ENCODE data around the gene AKR7A2. TPM values are rescaled to one million over a fixed set of nuclear protein-coding genes. Genes with fewer than 3 reads are reported as not detected.

Gene AKR7A2
- total RNA-seq, 1 donor from 2014 or later: 53.7 TPM

DNA sequence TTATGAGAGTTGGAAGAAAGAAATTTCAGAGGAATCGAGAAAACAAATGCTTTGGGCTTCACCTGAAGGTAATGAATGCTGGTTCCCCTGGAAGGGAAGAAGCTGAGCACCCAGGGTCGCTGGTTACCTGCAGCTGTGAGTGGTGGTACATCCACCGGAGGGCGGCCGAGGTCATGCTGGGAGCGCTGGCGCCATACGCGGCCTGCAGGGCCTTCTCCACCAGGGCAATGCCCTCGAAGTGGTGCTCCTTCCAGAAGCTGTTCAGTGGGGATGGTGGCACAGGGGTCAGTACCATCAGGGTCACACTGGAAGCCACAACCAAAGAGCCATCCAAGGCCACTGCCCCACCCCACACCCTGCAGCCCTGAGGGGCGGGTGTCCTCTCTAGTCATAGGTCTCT is 43.5 kb downstream of the AKR7A2 start:
- H3K27ac Mint-ChIP-seq: no peak overlapping the region
- H3K27me3 Mint-ChIP-seq (ENCODE audit: low read depth): no peaks in the 10 kb centered on the region
- no peak overlapping the region for H3K4me3 Mint-ChIP-seq
- no peak for DNase-seq (ENCODE audit: low spot score in 2 of 2, unreplicated experiment in 2 of 2)
- TF ChIP-seq, protein P1, sequence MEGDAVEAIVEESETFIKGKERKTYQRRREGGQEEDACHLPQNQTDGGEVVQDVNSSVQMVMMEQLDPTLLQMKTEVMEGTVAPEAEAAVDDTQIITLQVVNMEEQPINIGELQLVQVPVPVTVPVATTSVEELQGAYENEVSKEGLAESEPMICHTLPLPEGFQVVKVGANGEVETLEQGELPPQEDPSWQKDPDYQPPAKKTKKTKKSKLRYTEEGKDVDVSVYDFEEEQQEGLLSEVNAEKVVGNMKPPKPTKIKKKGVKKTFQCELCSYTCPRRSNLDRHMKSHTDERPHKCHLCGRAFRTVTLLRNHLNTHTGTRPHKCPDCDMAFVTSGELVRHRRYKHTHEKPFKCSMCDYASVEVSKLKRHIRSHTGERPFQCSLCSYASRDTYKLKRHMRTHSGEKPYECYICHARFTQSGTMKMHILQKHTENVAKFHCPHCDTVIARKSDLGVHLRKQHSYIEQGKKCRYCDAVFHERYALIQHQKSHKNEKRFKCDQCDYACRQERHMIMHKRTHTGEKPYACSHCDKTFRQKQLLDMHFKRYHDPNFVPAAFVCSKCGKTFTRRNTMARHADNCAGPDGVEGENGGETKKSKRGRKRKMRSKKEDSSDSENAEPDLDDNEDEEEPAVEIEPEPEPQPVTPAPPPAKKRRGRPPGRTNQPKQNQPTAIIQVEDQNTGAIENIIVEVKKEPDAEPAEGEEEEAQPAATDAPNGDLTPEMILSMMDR (IDR thresholded peaks at IDR 0.05; ENCODE audit: unreplicated experiment): no peak
- H3K4me1 Mint-ChIP-seq: no peaks in the 10 kb centered on the region
- no peaks in the 10 kb centered on the region for H3K9me3 Mint-ChIP-seq
- H3K36me3 Mint-ChIP-seq: peaks cover 5% of the 10 kb centered on the region

DNA sequence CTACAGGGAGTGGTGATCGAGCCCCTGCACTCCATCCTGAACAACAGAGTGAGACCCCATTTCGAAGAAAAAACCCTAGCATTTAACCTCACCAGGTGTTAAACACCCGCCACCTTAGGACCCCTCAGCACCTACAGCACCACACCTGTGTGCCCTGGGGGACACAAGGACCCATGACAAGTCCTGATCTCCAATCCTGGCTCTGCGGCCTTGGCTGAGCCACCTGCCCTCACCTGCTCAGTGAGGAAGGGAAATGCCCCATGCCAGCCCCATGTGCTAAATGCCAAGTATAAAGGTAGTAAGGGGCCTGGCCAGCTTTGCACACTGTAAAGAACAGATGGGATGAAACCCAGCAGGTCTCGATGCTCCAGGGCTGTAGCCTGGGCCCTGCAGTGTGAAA is 49.2 kb downstream of the AKR7A2 start:
- TF ChIP-seq, protein P1 (IDR thresholded peaks at IDR 0.05; ENCODE audit: unreplicated experiment): no peak
- Mint-ChIP-seq H3K4me1 (no peaks in the 10 kb centered on the region), H3K9me3 (no peaks in the 10 kb centered on the region), H3K27ac (no peak overlapping the region), H3K36me3 (peaks cover 7% of the 10 kb centered on the region), H3K27me3 (ENCODE audit: low read depth) (no peaks in the 10 kb centered on the region), H3K4me3 (no peak overlapping the region)
- no peak for DNase-seq (ENCODE audit: low spot score in 2 of 2, unreplicated experiment in 2 of 2)

- Mint-ChIP-seq H3K4me3 (no peak overlapping the region), H3K9me3 (no peaks in the 10 kb centered on the region), H3K27me3 (ENCODE audit: low read depth) (no peaks in the 10 kb centered on the region), H3K36me3 (peaks cover 10% of the 10 kb centered on the region), H3K4me1 (no peaks in the 10 kb centered on the region), H3K27ac (no peak overlapping the region)
- DNase-seq (ENCODE audit: low spot score in 2 of 2, unreplicated experiment in 2 of 2): no peak
- TF ChIP-seq, protein P1 (IDR thresholded peaks at IDR 0.05; ENCODE audit: unreplicated experiment): no peak
These were observed 49.9 kb downstream of the AKR7A2 start for GRCh38 chr1:19262047-19262446.

DNA sequence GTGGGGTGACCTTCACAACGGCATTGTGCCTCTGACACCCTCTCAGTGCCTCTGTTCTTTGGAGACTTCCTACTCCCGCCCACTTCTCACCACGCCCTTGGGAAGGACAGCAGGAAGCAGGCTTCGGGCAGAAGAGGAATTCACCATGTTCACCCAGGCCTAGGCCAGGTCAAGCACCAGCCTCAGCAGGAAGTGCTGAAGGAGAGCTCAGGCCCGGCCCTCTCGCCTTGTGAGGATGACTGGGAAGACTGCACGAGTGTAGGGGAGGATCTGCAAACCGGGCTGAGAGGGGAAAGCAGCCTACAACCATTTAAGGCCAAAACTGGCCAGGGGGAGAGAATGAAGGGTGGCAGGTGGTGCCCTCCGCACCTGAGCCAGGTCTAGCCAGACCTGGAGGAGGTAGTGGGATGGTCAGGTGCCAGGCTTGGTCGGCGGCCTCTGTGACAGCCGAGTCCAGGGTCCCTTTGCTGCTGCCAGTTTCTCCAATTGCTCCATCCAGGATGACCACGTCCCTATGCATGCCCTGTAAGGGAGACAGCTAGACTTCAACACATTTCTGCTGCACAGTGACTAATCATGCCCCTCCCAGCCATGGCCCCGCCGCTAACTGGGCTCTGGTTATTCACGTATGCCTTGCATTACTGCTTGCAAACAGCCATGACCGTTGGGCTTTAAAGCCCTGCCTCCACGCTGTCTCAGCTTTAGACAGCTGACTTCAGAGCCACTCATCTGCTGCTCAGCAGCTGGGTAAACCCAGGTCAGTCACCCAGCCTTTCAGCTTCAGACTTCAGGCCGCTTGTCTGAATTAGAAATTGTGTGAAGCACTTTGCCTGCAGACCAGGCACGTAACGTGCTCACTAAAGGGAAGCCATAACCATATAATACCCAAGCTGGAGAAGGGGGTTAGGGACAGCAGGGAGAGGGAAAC is 51.5 kb downstream of the AKR7A2 start:
- no peak for DNase-seq (ENCODE audit: low spot score in 2 of 2, unreplicated experiment in 2 of 2)
- H3K4me1 Mint-ChIP-seq: no peaks in the 10 kb centered on the region
- H3K27me3 Mint-ChIP-seq (ENCODE audit: low read depth): no peaks in the 10 kb centered on the region
- H3K4me3 Mint-ChIP-seq: no peak overlapping the region
- peaks cover 12% of the 10 kb centered on the region for H3K36me3 Mint-ChIP-seq
- TF ChIP-seq, protein P1 (IDR thresholded peaks at IDR 0.05; ENCODE audit: unreplicated experiment): no peak
- no peaks in the 10 kb centered on the region for H3K9me3 Mint-ChIP-seq
- no peak overlapping the region for H3K27ac Mint-ChIP-seq

GRCh38 chr1:19258353-19258752 is 53.6 kb downstream of the AKR7A2 start:
- no peak for DNase-seq (ENCODE audit: low spot score in 2 of 2, unreplicated experiment in 2 of 2)
- Mint-ChIP-seq H3K4me1 (peaks cover 5% of the 10 kb centered on the region), H3K36me3 (peaks cover 12% of the 10 kb centered on the region), H3K27ac (no peak overlapping the region), H3K27me3 (ENCODE audit: low read depth) (no peaks in the 10 kb centered on the region), H3K4me3 (no peak overlapping the region), H3K9me3 (no peaks in the 10 kb centered on the region)
- TF ChIP-seq, protein P1 (IDR thresholded peaks at IDR 0.05; ENCODE audit: unreplicated experiment): no peak

Data from mesothelial cell of epicardium (in vitro differentiated cells).